Mesenchymal stem cell (in vitro differentiated cells and primary cell): ENCODE results near the gene BNC2.
A peak's percentile ranks its signal among the peaks of the same experiment; 100 is the strongest.

Source experiments
- DNase-seq: peaks from one replicate; pipeline ENCODE4 v3.0.0-alpha.2; 2013
- H2AFZ ChIP-seq: one replicate; pipeline ENCODE4 v1.6.1; 2013; ENCODE audit warnings: low read depth, mild to moderate bottlenecking, control low read depth, inconsistent platforms, low read length, moderate library complexity
- H2AK5ac ChIP-seq: 2 replicates; pipeline ENCODE4 v1.6.1; 2013; ENCODE audit warnings: low read length, moderate library complexity, mild to moderate bottlenecking, inconsistent platforms; ENCODE audit not compliant: severe bottlenecking
- H2BK120ac ChIP-seq: one replicate; pipeline ENCODE4 v1.6.1; 2013; ENCODE audit warnings: low read depth, mild to moderate bottlenecking, inconsistent platforms, low read length, moderate library complexity
- H2BK12ac ChIP-seq, 2 experiments: one replicate each; pipeline ENCODE4 v1.6.1; 2013; ENCODE audit warnings: inconsistent platforms in 2 of 2, low read length in 2 of 2, mild to moderate bottlenecking in 2 of 2, moderate library complexity in 2 of 2, control low read depth in 1 of 2
- H2BK15ac ChIP-seq: one replicate; pipeline ENCODE4 v1.6.1; 2013; ENCODE audit warnings: mild to moderate bottlenecking, low read depth, inconsistent platforms; ENCODE audit not compliant: poor library complexity, severe bottlenecking
- H2BK5ac ChIP-seq: 2 replicates; pipeline ENCODE4 v1.6.1; 2013; ENCODE audit warnings: low read depth, mild to moderate bottlenecking, low read length, control low read depth, inconsistent platforms; ENCODE audit not compliant: poor library complexity, severe bottlenecking
- H3K14ac ChIP-seq, 2 experiments: one replicate each; pipeline ENCODE4 v1.6.1; 2013; ENCODE audit warnings: inconsistent platforms in 2 of 2, low read length in 2 of 2, control low read depth in 1 of 2, mild to moderate bottlenecking in 1 of 2, moderate library complexity in 1 of 2
- H3K18ac ChIP-seq, 2 experiments: one replicate each; pipeline ENCODE4 v1.6.1; 2013; ENCODE audit warnings: inconsistent platforms in 2 of 2, low read length in 2 of 2, control low read depth in 1 of 2, low read depth in 1 of 2, mild to moderate bottlenecking in 1 of 2
- H3K23ac ChIP-seq, 2 experiments: one replicate each; pipeline ENCODE4 v1.6.1; 2013; ENCODE audit warnings: inconsistent platforms in 2 of 2, low read length in 2 of 2, mild to moderate bottlenecking in 2 of 2, moderate library complexity in 2 of 2, control low read depth in 1 of 2
- H3K27ac ChIP-seq: 2 replicates; pipeline ENCODE4 v1.5.1; 2013; ENCODE audit warnings: mild to moderate bottlenecking, moderate library complexity, low read length, control low read depth, inconsistent platforms; ENCODE audit not compliant: poor library complexity, severe bottlenecking
- H3K27me3 ChIP-seq, 2 experiments: 2 replicates each; pipeline versions ENCODE4 v1.6.1 to v1.7.0; 2013; ENCODE audit warnings: low read length in 2 of 2, mild to moderate bottlenecking in 2 of 2, moderate library complexity in 2 of 2, control low read depth in 1 of 2, inconsistent platforms in 1 of 2; ENCODE audit not compliant: control insufficient read depth in 1 of 2, insufficient read depth in 1 of 2
- H3K36me3 ChIP-seq, 2 experiments: 2 replicates each; pipeline versions ENCODE4 v1.6.1 to v1.7.0; 2013; ENCODE audit warnings: low read length in 2 of 2, control low read depth in 1 of 2, inconsistent platforms in 1 of 2, low read depth in 1 of 2, mild to moderate bottlenecking in 1 of 2; ENCODE audit not compliant: insufficient read depth in 2 of 2, control insufficient read depth in 1 of 2
- H3K4ac ChIP-seq, 2 experiments: one replicate each; pipeline ENCODE4 v1.6.1; 2013; ENCODE audit warnings: inconsistent platforms in 2 of 2, low read length in 2 of 2, mild to moderate bottlenecking in 2 of 2, moderate library complexity in 2 of 2, control low read depth in 1 of 2, low read depth in 1 of 2
- H3K4me1 ChIP-seq: 2 replicates; pipeline ENCODE4 v1.6.1; 2013; ENCODE audit warnings: low read depth, low read length, control low read depth; ENCODE audit not compliant: control insufficient read depth, insufficient read depth
- H3K4me2 ChIP-seq: 2 replicates; pipeline ENCODE4 v1.6.1; 2013; ENCODE audit warnings: low read length, mild to moderate bottlenecking, inconsistent platforms; ENCODE audit not compliant: poor library complexity, severe bottlenecking
- H3K4me3 ChIP-seq, 2 experiments: 2 replicates each; pipeline versions ENCODE4 v1.5.1 to v1.7.0; 2013; ENCODE audit warnings: low read length in 2 of 2, mild to moderate bottlenecking in 2 of 2, control low read depth in 1 of 2, low read depth in 1 of 2; ENCODE audit not compliant: insufficient read depth in 1 of 2
- H3K79me1 ChIP-seq: replicated peaks from 2 replicates; pipeline ENCODE4 v1.6.1; 2013; ENCODE audit warnings: mild to moderate bottlenecking, control low read depth, low read length, inconsistent platforms; ENCODE audit not compliant: poor library complexity, severe bottlenecking
- H3K9ac ChIP-seq: 2 replicates; pipeline ENCODE4 v1.7.0; 2013; ENCODE audit warnings: mild to moderate bottlenecking, low read length, moderate library complexity
- H3K9me3 ChIP-seq: 2 replicates; pipeline ENCODE4 v1.7.0; 2013; ENCODE audit warnings: mild to moderate bottlenecking, low read length; ENCODE audit not compliant: control insufficient read depth
- H4K8ac ChIP-seq: one replicate; pipeline ENCODE4 v1.6.1; 2013; ENCODE audit warnings: inconsistent platforms, mild to moderate bottlenecking, low read length, moderate library complexity
- H4K91ac ChIP-seq: one replicate; pipeline ENCODE4 v1.6.1; 2013; ENCODE audit warnings: mild to moderate bottlenecking, low read length, inconsistent platforms
- WGBS: methylation state at CpG from one replicate; pipeline ENCODE4 v1.1.7; 2013; ENCODE audit warnings: mixed read lengths; 5-methylcytosine and 5-hydroxymethylcytosine counted together

The BNC2 gene

DNA sequence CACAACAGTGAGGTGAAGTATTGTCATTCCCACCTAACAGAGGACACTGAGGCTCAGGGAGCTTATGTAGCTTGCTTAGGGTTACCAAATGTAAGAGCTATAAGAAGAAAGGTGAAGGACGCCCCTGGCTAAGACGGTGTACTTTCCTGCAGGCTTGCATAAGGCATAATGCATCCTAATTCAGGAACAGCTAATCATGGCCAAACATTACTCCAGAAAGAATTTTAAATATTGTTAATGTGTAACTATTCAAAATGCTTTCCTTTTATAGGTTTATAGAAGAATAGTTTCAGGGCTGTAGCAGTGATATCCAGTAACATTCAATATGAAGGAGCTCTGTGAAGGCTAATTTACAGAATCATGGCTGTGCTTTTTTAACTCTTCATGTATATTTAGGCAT, 479.1 kb downstream of the BNC2 start:
- Histone ChIP-seq H3K14ac (no peak overlapping the region), H3K18ac (no peak overlapping the region), H3K4me2 (no peak overlapping the region), H3K23ac (no peak overlapping the region), H3K4me3 (no peak overlapping the region), H3K27me3 (no peaks in the 10 kb centered on the region), H4K91ac (no peak overlapping the region), H3K36me3 (no peaks in the 10 kb centered on the region), H2AFZ (peak overlapping the region; percentile 30), H3K9ac (no peak overlapping the region), H3K9me3 (peaks cover 12% of the 10 kb centered on the region), H3K4me1 (peaks cover 3% of the 10 kb centered on the region), H3K4ac (no peak overlapping the region), H4K8ac (no peak overlapping the region), H2BK120ac (no peak overlapping the region), H2AK5ac (no peak overlapping the region), H2BK12ac (no peak overlapping the region), H3K27ac (peak overlapping the region; percentile 2), H3K79me1 (no peaks in the 10 kb centered on the region), H2BK15ac (no peak overlapping the region), H2BK5ac (no peak overlapping the region)
- WGBS, result no CpG with 5 or more reads among the region's 2 CpGs
- no peak for DNase-seq

GRCh38 chr9:16387382-16387781, 483.1 kb downstream of the BNC2 start:
- no peak overlapping the region for H3K23ac ChIP-seq
- peaks cover 3% of the 10 kb centered on the region for H3K4me1 ChIP-seq
- H3K9me3 ChIP-seq, result peaks cover 9% of the 10 kb centered on the region
- DNase-seq, result no peak
- H2AK5ac ChIP-seq, result no peak overlapping the region
- no peaks in the 10 kb centered on the region for H3K27me3 ChIP-seq
- H2AFZ ChIP-seq, result no peak overlapping the region
- H3K18ac ChIP-seq, result no peak overlapping the region
- H2BK12ac ChIP-seq, result no peak overlapping the region
- H3K4me3 ChIP-seq, result no peak overlapping the region
- H2BK15ac ChIP-seq, result no peak overlapping the region
- no peak overlapping the region for H3K27ac ChIP-seq
- H3K14ac ChIP-seq, result no peak overlapping the region
- no peak overlapping the region for H4K8ac ChIP-seq
- no peak overlapping the region for H4K91ac ChIP-seq
- H3K4ac ChIP-seq, result no peak overlapping the region
- H2BK5ac ChIP-seq, result no peak overlapping the region
- no peaks in the 10 kb centered on the region for H3K36me3 ChIP-seq
- 85% methylated on average over 2 of the region's 2 CpGs for WGBS
- H3K79me1 ChIP-seq, result no peaks in the 10 kb centered on the region
- no peak overlapping the region for H3K4me2 ChIP-seq
- H2BK120ac ChIP-seq, result no peak overlapping the region
- H3K9ac ChIP-seq, result no peak overlapping the region

- Histone ChIP-seq H4K8ac (no peak overlapping the region), H3K4me2 (no peak overlapping the region), H3K4me3 (no peak overlapping the region), H3K18ac (no peak overlapping the region), H2BK12ac (no peak overlapping the region), H2AFZ (no peak overlapping the region), H3K4me1 (peaks cover 2% of the 10 kb centered on the region), H3K9me3 (peaks cover 9% of the 10 kb centered on the region), H2BK15ac (no peak overlapping the region), H2BK120ac (no peak overlapping the region), H3K36me3 (no peaks in the 10 kb centered on the region), H4K91ac (no peak overlapping the region), H2BK5ac (no peak overlapping the region), H3K27ac (no peak overlapping the region), H2AK5ac (no peak overlapping the region), H3K4ac (no peak overlapping the region), H3K23ac (no peak overlapping the region), H3K9ac (no peak overlapping the region), H3K14ac (no peak overlapping the region), H3K27me3 (no peaks in the 10 kb centered on the region), H3K79me1 (no peaks in the 10 kb centered on the region)
- 62% methylated on average over 2 of the region's 2 CpGs for WGBS
- no peak for DNase-seq
Measured at GRCh38 chr9:16386827-16387077, 483.7 kb downstream of the BNC2 start.

DNA sequence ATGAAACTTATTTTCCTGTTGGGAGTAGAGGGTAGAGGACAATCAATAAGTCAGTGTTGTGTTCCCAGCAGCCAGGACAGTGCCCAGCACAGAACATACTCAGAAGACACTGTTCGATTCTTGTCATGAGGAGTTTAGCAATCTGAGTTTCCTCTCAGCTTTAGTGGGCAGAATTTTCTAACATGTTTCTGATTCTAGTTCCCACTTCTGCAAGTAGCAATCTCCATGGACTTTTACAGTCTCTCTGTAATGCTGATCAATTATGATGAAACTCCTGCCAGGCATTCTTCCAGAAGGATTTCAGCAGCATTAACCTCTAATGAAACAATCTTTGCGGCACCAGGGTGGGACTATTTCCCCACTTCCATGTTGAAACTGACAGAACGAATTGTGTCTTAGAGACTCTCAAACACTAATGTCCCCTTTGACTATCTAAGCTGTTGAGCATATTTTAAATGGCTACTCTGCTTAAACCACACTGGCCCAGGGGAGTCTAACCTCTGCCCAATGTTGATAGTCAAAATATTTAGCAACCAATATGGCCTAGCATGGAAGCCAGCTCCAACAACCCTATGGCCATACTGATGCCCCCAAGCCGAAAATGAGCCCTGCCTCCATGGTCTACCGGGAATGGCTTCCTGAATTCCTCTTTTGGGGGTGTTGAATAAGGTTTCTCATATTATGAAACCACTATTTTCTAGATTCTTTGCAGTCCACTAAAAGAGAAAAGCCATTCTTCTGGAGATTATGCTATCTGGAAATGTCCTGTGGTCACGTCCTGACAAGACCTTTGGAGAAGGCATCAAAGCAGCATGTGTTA, 484.3 kb downstream of the BNC2 start:
- H3K4me2 ChIP-seq, result no peak overlapping the region
- no peak overlapping the region for H4K91ac ChIP-seq
- no peak overlapping the region for H3K27ac ChIP-seq
- H3K4me3 ChIP-seq, result no peak overlapping the region
- no peak overlapping the region for H3K18ac ChIP-seq
- peak; percentile 23 for DNase-seq
- no peaks in the 10 kb centered on the region for H3K79me1 ChIP-seq
- H3K23ac ChIP-seq, result no peak overlapping the region
- H4K8ac ChIP-seq, result no peak overlapping the region
- H3K36me3 ChIP-seq, result no peaks in the 10 kb centered on the region
- H3K4ac ChIP-seq, result no peak overlapping the region
- no peak overlapping the region for H2BK12ac ChIP-seq
- no peak overlapping the region for H2BK15ac ChIP-seq
- peak overlapping the region; percentile 87 for H3K9ac ChIP-seq
- no peaks in the 10 kb centered on the region for H3K27me3 ChIP-seq
- H3K4me1 ChIP-seq, result no peaks in the 10 kb centered on the region
- H3K9me3 ChIP-seq, result peaks cover 9% of the 10 kb centered on the region
- H2BK5ac ChIP-seq, result no peak overlapping the region
- H2AK5ac ChIP-seq, result no peak overlapping the region
- H2BK120ac ChIP-seq, result no peak overlapping the region
- H2AFZ ChIP-seq, result peak overlapping the region; percentile 32
- 94% methylated on average over 4 of the region's 6 CpGs for WGBS
- H3K14ac ChIP-seq, result no peak overlapping the region
